Ishikawa (cell line): Measurements from ENCODE around the gene LEO1.

Source experiments
- CEBPB ChIP-seq: IDR thresholded peaks from 2 replicates; pipeline ENCODE4 v1.6.1; 2012
- CREB1 ChIP-seq: IDR thresholded peaks from 2 replicates; pipeline ENCODE4 v1.6.1; 2012; ENCODE audit warnings: low read depth
- EGR1 ChIP-seq: IDR thresholded peaks from 2 replicates; pipeline ENCODE4 v1.6.1; 2012
- EP300 ChIP-seq: IDR thresholded peaks from 2 replicates; pipeline ENCODE4 v1.6.1; 2012; ENCODE audit warnings: borderline replicate concordance
- FOXM1 ChIP-seq: IDR thresholded peaks from 2 replicates; pipeline ENCODE4 v1.6.1; 2012; ENCODE audit warnings: low read depth, borderline replicate concordance
- NFIC ChIP-seq: IDR thresholded peaks from 2 replicates; pipeline ENCODE4 v1.6.1; 2012
- RAD21 ChIP-seq: IDR thresholded peaks from 2 replicates; pipeline ENCODE4 v1.6.1; 2012; ENCODE audit warnings: low read depth
- TAF1 ChIP-seq: IDR thresholded peaks from 2 replicates; pipeline ENCODE4 v1.6.1; 2012; ENCODE audit warnings: low read depth, mild to moderate bottlenecking
- TCF12 ChIP-seq: IDR thresholded peaks from 2 replicates; pipeline ENCODE4 v1.6.1; 2012; ENCODE audit warnings: low read depth
- TEAD4 ChIP-seq: IDR thresholded peaks from 2 replicates; pipeline ENCODE4 v1.6.1; 2012
- YY1 ChIP-seq: IDR thresholded peaks from 2 replicates; pipeline ENCODE4 v1.6.1; 2012; ENCODE audit warnings: low read depth
- ZBTB7A ChIP-seq: IDR thresholded peaks from 2 replicates; pipeline ENCODE4 v1.6.1; 2012; ENCODE audit warnings: low read depth
- TF ChIP-seq, protein P1 (sequence below): IDR thresholded peaks from 2 replicates; pipeline ENCODE4 v1.6.1; 2012
- TF ChIP-seq, protein P2 (sequence below): IDR thresholded peaks from 2 replicates; pipeline ENCODE4 v1.6.1; 2012
- TF ChIP-seq, protein P3 (sequence below): IDR thresholded peaks from 2 replicates; pipeline ENCODE4 v1.6.1; 2012; ENCODE audit warnings: low read depth, mild to moderate bottlenecking

Gene LEO1

DNA sequence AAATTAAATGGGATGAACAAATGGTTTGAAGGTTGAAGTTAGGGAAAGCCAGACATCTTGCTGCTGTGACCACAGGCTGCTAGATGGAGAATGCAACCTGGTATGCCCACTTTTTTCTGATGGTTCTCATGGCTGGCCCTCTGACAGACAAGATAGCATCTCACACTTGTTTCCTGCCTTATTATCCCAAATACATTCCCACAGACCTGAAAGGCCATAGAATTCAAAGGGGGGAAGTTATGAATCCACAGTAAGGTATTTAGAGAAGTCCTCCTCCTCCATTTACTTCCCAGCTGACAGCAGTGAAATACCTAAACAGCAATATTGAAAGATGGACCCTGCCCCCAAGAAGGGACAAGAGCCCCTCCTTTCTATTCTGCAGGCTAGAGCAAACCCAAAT is 32.4 kb downstream of the LEO1 start:
- TF ChIP-seq TCF12 (no peak), CEBPB (no peak), TAF1 (no peak), YY1 (no peak), EGR1 (no peak), RAD21 (no peak), CREB1 (no peak), FOXM1 (no peak)
- TF ChIP-seq, protein P1, sequence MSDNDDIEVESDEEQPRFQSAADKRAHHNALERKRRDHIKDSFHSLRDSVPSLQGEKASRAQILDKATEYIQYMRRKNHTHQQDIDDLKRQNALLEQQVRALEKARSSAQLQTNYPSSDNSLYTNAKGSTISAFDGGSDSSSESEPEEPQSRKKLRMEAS = no peak
- TF ChIP-seq, protein P2, sequence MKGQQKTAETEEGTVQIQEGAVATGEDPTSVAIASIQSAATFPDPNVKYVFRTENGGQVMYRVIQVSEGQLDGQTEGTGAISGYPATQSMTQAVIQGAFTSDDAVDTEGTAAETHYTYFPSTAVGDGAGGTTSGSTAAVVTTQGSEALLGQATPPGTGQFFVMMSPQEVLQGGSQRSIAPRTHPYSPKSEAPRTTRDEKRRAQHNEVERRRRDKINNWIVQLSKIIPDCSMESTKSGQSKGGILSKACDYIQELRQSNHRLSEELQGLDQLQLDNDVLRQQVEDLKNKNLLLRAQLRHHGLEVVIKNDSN = no peak
- TF ChIP-seq, protein P3, sequence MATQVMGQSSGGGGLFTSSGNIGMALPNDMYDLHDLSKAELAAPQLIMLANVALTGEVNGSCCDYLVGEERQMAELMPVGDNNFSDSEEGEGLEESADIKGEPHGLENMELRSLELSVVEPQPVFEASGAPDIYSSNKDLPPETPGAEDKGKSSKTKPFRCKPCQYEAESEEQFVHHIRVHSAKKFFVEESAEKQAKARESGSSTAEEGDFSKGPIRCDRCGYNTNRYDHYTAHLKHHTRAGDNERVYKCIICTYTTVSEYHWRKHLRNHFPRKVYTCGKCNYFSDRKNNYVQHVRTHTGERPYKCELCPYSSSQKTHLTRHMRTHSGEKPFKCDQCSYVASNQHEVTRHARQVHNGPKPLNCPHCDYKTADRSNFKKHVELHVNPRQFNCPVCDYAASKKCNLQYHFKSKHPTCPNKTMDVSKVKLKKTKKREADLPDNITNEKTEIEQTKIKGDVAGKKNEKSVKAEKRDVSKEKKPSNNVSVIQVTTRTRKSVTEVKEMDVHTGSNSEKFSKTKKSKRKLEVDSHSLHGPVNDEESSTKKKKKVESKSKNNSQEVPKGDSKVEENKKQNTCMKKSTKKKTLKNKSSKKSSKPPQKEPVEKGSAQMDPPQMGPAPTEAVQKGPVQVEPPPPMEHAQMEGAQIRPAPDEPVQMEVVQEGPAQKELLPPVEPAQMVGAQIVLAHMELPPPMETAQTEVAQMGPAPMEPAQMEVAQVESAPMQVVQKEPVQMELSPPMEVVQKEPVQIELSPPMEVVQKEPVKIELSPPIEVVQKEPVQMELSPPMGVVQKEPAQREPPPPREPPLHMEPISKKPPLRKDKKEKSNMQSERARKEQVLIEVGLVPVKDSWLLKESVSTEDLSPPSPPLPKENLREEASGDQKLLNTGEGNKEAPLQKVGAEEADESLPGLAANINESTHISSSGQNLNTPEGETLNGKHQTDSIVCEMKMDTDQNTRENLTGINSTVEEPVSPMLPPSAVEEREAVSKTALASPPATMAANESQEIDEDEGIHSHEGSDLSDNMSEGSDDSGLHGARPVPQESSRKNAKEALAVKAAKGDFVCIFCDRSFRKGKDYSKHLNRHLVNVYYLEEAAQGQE = no peak

DNA sequence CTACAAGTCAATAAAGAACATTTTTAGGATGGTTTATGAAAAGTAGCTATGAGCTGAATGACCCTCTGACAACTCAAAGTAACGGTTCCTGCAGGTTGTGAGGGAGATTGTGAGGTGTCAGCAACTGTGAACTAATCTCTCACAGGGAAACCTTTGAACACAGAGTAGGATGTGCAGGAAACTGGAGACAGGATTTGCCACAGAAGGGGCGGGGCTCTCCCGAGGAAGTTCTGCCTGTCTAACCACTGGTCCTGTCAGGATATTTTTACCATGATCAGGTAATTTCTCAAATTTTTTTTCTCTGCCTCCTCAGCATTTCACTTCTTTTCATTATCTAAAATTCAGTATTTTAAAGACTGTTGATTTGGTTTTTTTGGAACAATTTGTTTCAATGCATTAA is 33.3 kb downstream of the LEO1 start:
- TF ChIP-seq, protein P1 = no peak
- TF ChIP-seq, protein P3 = no peak
- TF ChIP-seq YY1 (no peak), TAF1 (no peak), CEBPB (no peak), NFIC (no peak), TEAD4 (no peak)
- TF ChIP-seq, protein P2 = no peak

DNA sequence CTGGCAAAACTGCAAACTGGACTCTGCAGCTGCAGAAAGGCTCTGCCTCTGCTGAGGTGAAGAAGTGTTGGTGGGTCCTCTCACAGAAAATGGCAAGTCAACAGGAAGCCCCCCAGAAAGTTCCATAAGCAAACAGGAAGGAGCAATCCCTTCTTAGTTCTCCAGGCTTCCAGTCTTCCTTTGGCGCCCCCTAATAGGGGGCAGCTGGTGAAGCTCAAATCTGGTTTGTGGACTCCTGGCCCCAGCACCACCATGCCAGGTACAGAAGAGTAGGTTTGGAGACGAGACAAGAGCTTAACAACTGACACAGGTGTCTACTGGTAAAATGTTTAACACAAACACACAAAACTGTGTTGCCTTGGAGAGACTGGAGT is 35.5 kb downstream of the LEO1 start:
- TF ChIP-seq, protein P3 = no peak
- TF ChIP-seq ZBTB7A (no peak), RAD21 (no peak), EP300 (no peak), NFIC (no peak)
- TF ChIP-seq, protein P2 = no peak
- TF ChIP-seq, protein P1 = no peak

DNA sequence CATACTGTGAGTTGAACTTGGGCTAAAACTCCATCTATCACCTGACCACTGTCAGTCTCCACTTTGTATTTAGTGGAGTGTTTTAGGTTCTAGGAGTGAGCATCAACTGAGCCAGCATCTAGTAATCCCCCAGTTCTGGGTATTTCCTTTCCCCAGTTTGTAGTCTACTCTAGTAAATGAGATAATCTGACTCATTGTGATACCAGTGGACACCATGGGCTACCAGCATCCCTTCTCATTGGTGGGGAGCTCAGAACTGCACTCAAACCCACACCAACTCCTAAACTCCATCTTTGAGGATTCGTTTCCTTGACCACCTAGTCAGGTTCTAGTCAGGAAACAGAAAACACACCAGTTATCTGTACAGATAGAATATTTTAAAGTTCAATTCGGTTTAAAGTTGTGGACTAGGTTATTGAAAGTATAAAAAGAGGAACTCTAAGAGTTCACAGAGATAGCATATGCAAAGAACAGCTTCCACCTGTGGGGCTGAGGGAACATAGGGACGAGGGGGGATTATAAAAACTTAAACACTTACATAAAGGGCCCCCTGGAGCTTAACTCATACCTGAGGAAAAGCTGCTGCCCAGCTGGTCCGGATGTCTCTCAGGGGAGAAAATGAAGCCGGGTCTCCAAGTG is 36.0 kb downstream of the LEO1 start:
- TF ChIP-seq YY1 (no peak), CREB1 (no peak), ZBTB7A (no peak), NFIC (no peak), EP300 (no peak), RAD21 (no peak), CEBPB (no peak), TEAD4 (no peak), FOXM1 (no peak), TCF12 (no peak), TAF1 (no peak), EGR1 (no peak)
- TF ChIP-seq, protein P1 = no peak
- TF ChIP-seq, protein P3 = no peak
- TF ChIP-seq, protein P2 = no peak
